ENCODE results near the gene ZNF747. TPM values are rescaled to one million over a fixed set of nuclear protein-coding genes. Genes with fewer than 3 reads are reported as not detected.

ZNF747 gene
- total RNA-seq, 1 experiment from 2014 or later: 14.5 TPM

DNA sequence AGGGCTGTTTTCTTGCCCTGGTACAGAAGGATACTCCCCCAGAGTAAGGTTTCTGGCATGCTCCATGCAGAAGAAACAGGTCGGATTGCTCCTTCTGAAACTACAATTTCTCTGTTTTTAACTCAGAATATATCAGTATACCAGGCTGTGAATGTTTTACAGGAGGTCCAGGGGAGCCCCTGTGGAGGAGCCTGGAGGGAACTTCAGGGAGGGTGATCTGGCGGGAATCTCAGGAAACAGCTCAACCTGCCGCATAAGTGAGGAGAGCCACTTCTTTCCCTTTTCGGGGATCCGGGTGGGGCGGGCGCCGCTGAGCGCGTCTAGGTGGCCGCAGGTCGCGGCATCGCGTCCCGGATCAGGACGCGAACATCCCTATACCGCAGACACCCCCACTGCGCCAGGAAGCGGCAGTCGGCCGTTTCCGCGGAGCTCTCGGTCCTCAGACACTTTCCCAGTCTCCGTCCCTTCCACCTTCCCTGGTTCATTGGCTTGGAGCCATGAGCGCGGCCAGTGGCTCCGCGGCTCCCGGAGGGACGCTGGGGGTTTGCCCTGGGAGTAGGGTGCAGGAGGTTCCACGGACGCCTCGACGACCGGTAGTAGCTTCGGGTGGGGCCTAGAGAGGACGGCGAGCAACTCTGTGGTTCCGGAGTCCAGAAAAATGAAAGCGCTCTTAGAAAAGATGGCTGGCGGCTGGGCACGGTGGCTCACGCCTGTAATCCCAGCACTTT, 26.6 kb upstream of the ZNF747 start:
- H3K27ac ChIP-seq: no peak overlapping the region
- no peaks in the 10 kb centered on the region for H3K36me3 ChIP-seq (ENCODE audit: low read depth)
- H3F3A ChIP-seq (ENCODE audit: insufficient read depth, low read depth): peaks cover 16% of the 10 kb centered on the region; the same call in 1 of the 2 replicates
- DNase-seq: peak in 1 of 2 experiments; percentile 53
- no TSS peak for BruUV-seq (replicated peaks)
- intact Hi-C loops (cut with micrococcal nuclease; ENCODE audit: unreplicated experiment): no loop called here
- H4K20me1 ChIP-seq (ENCODE audit: insufficient read depth): no peaks in the 10 kb centered on the region
- H3K9me2 ChIP-seq (ENCODE audit: insufficient read depth): no peaks in the 10 kb centered on the region
- H3K4me3 ChIP-seq: peak overlapping the region; percentile 54; the same call in 1 of the 2 replicates
- CTCF ChIA-PET: interaction anchor here (0.6 to 1.2 kb wide), 3 partner anchors 20 to 131 kb away, joined by 3 to 5 read pairs (median 3); partner anchors contain the start of gene DCTPP1
- H3K79me2 ChIP-seq (ENCODE audit: low read depth): peaks cover 15% of the 10 kb centered on the region
- H3K4me2 ChIP-seq: peak overlapping the region; percentile 75
- no peaks in the 10 kb centered on the region for H3K9me3 ChIP-seq (ENCODE audit: insufficient read depth, low read depth)
- TF ChIP-seq, protein P1, sequence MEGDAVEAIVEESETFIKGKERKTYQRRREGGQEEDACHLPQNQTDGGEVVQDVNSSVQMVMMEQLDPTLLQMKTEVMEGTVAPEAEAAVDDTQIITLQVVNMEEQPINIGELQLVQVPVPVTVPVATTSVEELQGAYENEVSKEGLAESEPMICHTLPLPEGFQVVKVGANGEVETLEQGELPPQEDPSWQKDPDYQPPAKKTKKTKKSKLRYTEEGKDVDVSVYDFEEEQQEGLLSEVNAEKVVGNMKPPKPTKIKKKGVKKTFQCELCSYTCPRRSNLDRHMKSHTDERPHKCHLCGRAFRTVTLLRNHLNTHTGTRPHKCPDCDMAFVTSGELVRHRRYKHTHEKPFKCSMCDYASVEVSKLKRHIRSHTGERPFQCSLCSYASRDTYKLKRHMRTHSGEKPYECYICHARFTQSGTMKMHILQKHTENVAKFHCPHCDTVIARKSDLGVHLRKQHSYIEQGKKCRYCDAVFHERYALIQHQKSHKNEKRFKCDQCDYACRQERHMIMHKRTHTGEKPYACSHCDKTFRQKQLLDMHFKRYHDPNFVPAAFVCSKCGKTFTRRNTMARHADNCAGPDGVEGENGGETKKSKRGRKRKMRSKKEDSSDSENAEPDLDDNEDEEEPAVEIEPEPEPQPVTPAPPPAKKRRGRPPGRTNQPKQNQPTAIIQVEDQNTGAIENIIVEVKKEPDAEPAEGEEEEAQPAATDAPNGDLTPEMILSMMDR (conservative IDR thresholded peaks at IDR 0.05): no peak
- TF ChIP-seq EZH2 (IDR thresholded peaks at IDR 0.05; ENCODE audit: low read depth): no peak
- POLR2A ChIA-PET (ENCODE audit: unreplicated experiment): interaction anchor here (0.5 to 0.7 kb wide), 4 partner anchors 25 to 97 kb away, joined by 3 to 17 read pairs (median 4); partner anchors contain the start of gene ZNF785
- H3K27me3 ChIP-seq (ENCODE audit: insufficient read depth, low read depth): no peaks in the 10 kb centered on the region
- H2AFZ ChIP-seq: peak overlapping the region; percentile 76
- H3K4me1 ChIP-seq (replicated peaks; ENCODE audit: insufficient read depth): peaks cover 19% of the 10 kb centered on the region

DNA sequence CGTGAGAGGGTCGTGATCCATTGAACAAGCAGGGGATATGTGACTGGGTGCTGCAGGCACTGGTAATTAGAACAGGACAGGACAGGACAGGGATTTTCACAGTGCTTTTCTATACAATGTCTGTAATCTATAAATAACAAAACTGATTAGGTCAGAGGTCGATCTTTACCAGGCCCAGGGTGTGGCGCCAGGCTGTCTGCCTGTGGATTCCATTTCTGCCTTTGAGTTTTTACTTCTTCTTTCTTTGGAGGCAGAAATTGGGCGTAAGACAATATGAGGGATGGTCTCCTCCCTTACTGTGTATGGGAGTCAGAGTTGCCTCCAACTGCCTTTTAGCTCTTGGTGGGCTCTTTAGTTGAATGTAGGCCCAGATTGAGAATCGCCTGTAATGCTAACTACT, 25.0 kb upstream of the ZNF747 start:
- TF ChIP-seq EZH2 (IDR thresholded peaks at IDR 0.05; ENCODE audit: low read depth): no peak
- TF ChIP-seq, protein P1 (conservative IDR thresholded peaks at IDR 0.05): no peak
- no peak for DNase-seq
- peaks cover 19% of the 10 kb centered on the region for H3K79me2 ChIP-seq (ENCODE audit: low read depth)
- H3K9me2 ChIP-seq (ENCODE audit: insufficient read depth): no peaks in the 10 kb centered on the region
- H3K4me3 ChIP-seq: no peak overlapping the region
- H3F3A ChIP-seq (ENCODE audit: insufficient read depth, low read depth): peaks cover 16% of the 10 kb centered on the region; the same call in 1 of the 2 replicates
- ChIA-PET CTCF (no interaction called here), POLR2A (ENCODE audit: unreplicated experiment) (no interaction called here)
- H3K27me3 ChIP-seq (ENCODE audit: insufficient read depth, low read depth): no peaks in the 10 kb centered on the region
- H3K36me3 ChIP-seq (ENCODE audit: low read depth): no peaks in the 10 kb centered on the region
- H3K4me1 ChIP-seq (replicated peaks; ENCODE audit: insufficient read depth): peaks cover 19% of the 10 kb centered on the region
- no peak overlapping the region for H3K4me2 ChIP-seq
- no peaks in the 10 kb centered on the region for H4K20me1 ChIP-seq (ENCODE audit: insufficient read depth)
- no peaks in the 10 kb centered on the region for H3K9me3 ChIP-seq (ENCODE audit: insufficient read depth, low read depth)
- BruUV-seq (replicated peaks): no TSS peak
- intact Hi-C loops (cut with micrococcal nuclease; ENCODE audit: unreplicated experiment): loop anchor here (2.0 to 10.0 kb wide), 3 partner anchors 13 to 205 kb away; partner anchors contain the start of genes CFAP119, RNF40 and ZNF768
- no peak overlapping the region for H3K27ac ChIP-seq
- H2AFZ ChIP-seq: no peak overlapping the region

DNA sequence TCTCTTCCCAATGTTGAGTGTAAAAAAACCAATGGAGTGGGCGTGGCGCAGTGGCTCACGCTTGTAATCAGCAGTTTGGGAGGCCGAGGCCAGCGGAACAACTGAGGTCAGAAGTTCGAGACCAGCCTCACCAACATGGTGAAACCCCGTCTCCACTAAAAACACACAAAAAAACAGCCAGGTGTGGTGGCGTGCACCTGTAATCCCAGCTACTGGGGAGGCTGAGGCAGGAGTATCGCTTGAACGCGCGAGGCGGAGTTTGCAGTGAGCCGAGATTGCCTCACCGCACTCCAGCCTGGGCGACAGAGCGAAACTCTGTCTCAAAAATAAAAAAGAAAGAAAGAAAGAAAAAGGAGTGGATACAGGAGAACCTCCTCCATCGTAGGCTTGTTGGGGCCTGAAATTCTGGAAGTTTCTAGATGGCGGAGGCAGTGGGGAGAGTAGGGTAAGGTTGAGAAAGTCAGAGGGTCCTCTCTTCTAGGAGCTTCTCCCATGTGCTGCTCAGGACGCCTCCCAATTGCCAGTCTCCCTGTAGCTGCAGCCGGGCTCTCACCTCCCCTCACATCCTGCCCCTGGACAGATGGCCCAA, 24.2 kb upstream of the ZNF747 start:
- H3F3A ChIP-seq (ENCODE audit: insufficient read depth, low read depth): peaks cover 16% of the 10 kb centered on the region; the same call in 1 of the 2 replicates
- H3K27ac ChIP-seq: peak overlapping the region; percentile 51
- H3K79me2 ChIP-seq (ENCODE audit: low read depth): peaks cover 19% of the 10 kb centered on the region
- DNase-seq: no peak
- ChIA-PET POLR2A (ENCODE audit: unreplicated experiment) (interaction anchor here (0.5 to 1.0 kb wide), 14 partner anchors 9 to 580 kb away, joined by 3 to 21 read pairs (median 4); partner anchors contain the start of genes PPP4C, ZNF689 and ZNF747), CTCF (interaction anchor here (0.6 to 2.8 kb wide), 4 partner anchors 24 to 129 kb away, joined by 3 to 25 read pairs (median 4); partner anchors contain the start of genes DCTPP1 and ZNF747)
- intact Hi-C loops (cut with micrococcal nuclease; ENCODE audit: unreplicated experiment): loop anchor here (1.0 to 10.0 kb wide), 6 partner anchors 14 to 206 kb away; partner anchors contain the start of genes CFAP119, FBRS, RNF40 and ZNF747
- H4K20me1 ChIP-seq (ENCODE audit: insufficient read depth): no peaks in the 10 kb centered on the region
- peak overlapping the region; percentile 70 for H2AFZ ChIP-seq
- no peaks in the 10 kb centered on the region for H3K9me3 ChIP-seq (ENCODE audit: insufficient read depth, low read depth)
- H3K4me3 ChIP-seq: peak overlapping the region; percentile 45; the same call in 1 of the 2 replicates
- no peaks in the 10 kb centered on the region for H3K36me3 ChIP-seq (ENCODE audit: low read depth)
- H3K4me2 ChIP-seq: peak overlapping the region; percentile 96
- H3K27me3 ChIP-seq (ENCODE audit: insufficient read depth, low read depth): no peaks in the 10 kb centered on the region
- TSS peak; percentile 83 for BruUV-seq (replicated peaks)
- TF ChIP-seq, protein P1 (conservative IDR thresholded peaks at IDR 0.05): no peak
- TF ChIP-seq EZH2 (IDR thresholded peaks at IDR 0.05; ENCODE audit: low read depth): no peak
- H3K4me1 ChIP-seq (replicated peaks; ENCODE audit: insufficient read depth): peaks cover 19% of the 10 kb centered on the region
- H3K9me2 ChIP-seq (ENCODE audit: insufficient read depth): no peaks in the 10 kb centered on the region

All from PC-9 (cell line).